Natural killer cell treated with Interleukin-12 subunit alpha and Interleukin-12 subunit beta and Interleukin-15 and Interleukin-18, amount 100 ng/mL, for 72 hours (primary cell): ENCODE data around the gene ARRDC1. TPM values are rescaled to one million over a fixed set of nuclear protein-coding genes. Genes with fewer than 3 reads are reported as not detected.
"Not testable (repeated sequence)": the region's sequence is repeated elsewhere in the genome, so short reads cannot be mapped to it uniquely, and the experiment has no call there.

Experiments
- ATAC-seq, 2 donors: fragments of 150-1000 bp; cut with Tn5 transposase in 1 of 2; sonication (Bioruptor Pico), chemical (Tn5 transposase) in 1 of 2; 2 replicates each; pipeline ENCODE4 v1.10.0; 2021
- DNase-seq: peaks from one replicate; pipeline ENCODE4 v3.0.0; 2022; ENCODE audit warnings: low spot score
- H3K27ac Mint-ChIP-seq, 2 donors: 1 replicate in 1 of 2; 2 replicates in 1 of 2; pipeline ENCODE4 v1.8.0; 2022; ENCODE audit warnings: mixed read lengths in 2 of 2, mild to moderate bottlenecking in 1 of 2, moderate library complexity in 1 of 2
- H3K27me3 Mint-ChIP-seq, 2 donors: 1 replicate in 1 of 2; 2 replicates in 1 of 2; pipeline ENCODE4 v1.8.0; 2022; ENCODE audit warnings: mixed read lengths in 2 of 2
- H3K36me3 Mint-ChIP-seq: one replicate; pipeline ENCODE4 v1.8.0; 2022; ENCODE audit warnings: mixed read lengths
- H3K4me1 Mint-ChIP-seq, 2 donors: 1 replicate in 1 of 2; 2 replicates in 1 of 2; pipeline ENCODE4 v1.8.0; 2022; ENCODE audit warnings: low read depth in 2 of 2, mixed read lengths in 2 of 2, mild to moderate bottlenecking in 1 of 2
- H3K4me3 Mint-ChIP-seq: one replicate; pipeline ENCODE4 v1.8.0; 2022; ENCODE audit warnings: mixed read lengths
- H3K9me3 Mint-ChIP-seq: 2 replicates; pipeline ENCODE4 v1.8.0; 2022; ENCODE audit warnings: mixed read lengths
- total RNA-seq, 2 donors: library from RNA; stranded (reverse); gene quantifications; one replicate each; pipeline ENCODE4 v1.2.3, GENCODE V29; 2022

Gene ARRDC1
- total RNA-seq, 2 donors from 2014 or later, result 56.6 to 64.7 TPM

- ATAC-seq (peak; percentile 98 to 99), DNase-seq (peak; percentile 94)
- H3K36me3 Mint-ChIP-seq, result peaks cover 5% of the 10 kb centered on the region
- peak within 1 kb of the TSS; percentile 94 for H3K4me3 Mint-ChIP-seq
- peaks cover 0 to 14% of the 10 kb centered on the region in 2 donors for H3K4me1 Mint-ChIP-seq
- H3K27ac Mint-ChIP-seq, result peak within 1 kb of the TSS; percentile 72 to 88
- no peaks in the 10 kb centered on the region for H3K9me3 Mint-ChIP-seq
- no peaks in the 10 kb centered on the region for H3K27me3 Mint-ChIP-seq
Observed at GRCh38 chr9:137590469-137591383, 14.8 kb upstream of the ARRDC1 start, which contains the start of gene ZMYND19. Gene ZMYND19 (minus strand): TSS chr9:137590512. CDS start chr9:137590263, 249 bp downstream.

GRCh38 chr9:137592767-137593166, 12.7 kb upstream of the ARRDC1 start:
- DNase-seq (no peak), ATAC-seq (no peak)
- Mint-ChIP-seq H3K4me1 (peaks cover 0 to 9% of the 10 kb centered on the region in 2 donors), H3K27ac (no peak overlapping the region), H3K4me3 (no peak overlapping the region), H3K27me3 (no peaks in the 10 kb centered on the region), H3K9me3 (no peaks in the 10 kb centered on the region), H3K36me3 (no peaks in the 10 kb centered on the region)

- no peaks in the 10 kb centered on the region for H3K9me3 Mint-ChIP-seq
- no peak for DNase-seq
- H3K4me1 Mint-ChIP-seq, result peaks cover 2 to 5% of the 10 kb centered on the region in 2 donors
- H3K27me3 Mint-ChIP-seq, result no peaks in the 10 kb centered on the region
- no peak for ATAC-seq
- H3K36me3 Mint-ChIP-seq, result no peaks in the 10 kb centered on the region
- no peak overlapping the region for H3K4me3 Mint-ChIP-seq
- peak overlapping the region in 1 of 2 donors; percentile 39 for H3K27ac Mint-ChIP-seq
Observed at GRCh38 chr9:137593176-137593575, 12.3 kb upstream of the ARRDC1 start.

- H3K36me3 Mint-ChIP-seq, H3K27ac Mint-ChIP-seq, H3K4me3 Mint-ChIP-seq, DNase-seq, H3K4me1 Mint-ChIP-seq, H3K9me3 Mint-ChIP-seq, ATAC-seq, H3K27me3 Mint-ChIP-seq: not testable (repeated sequence)
Observed at GRCh38 chr9:137596577-137596976, 8.9 kb upstream of the ARRDC1 start.

- Mint-ChIP-seq H3K4me3 (no peak overlapping the region), H3K36me3 (no peaks in the 10 kb centered on the region), H3K4me1 (peaks cover 0 to 15% of the 10 kb centered on the region in 2 donors), H3K27ac (no peak overlapping the region), H3K27me3 (no peaks in the 10 kb centered on the region), H3K9me3 (no peaks in the 10 kb centered on the region)
- ATAC-seq, result no peak
- DNase-seq, result no peak
Observed at GRCh38 chr9:137598943-137599342, 6.5 kb upstream of the ARRDC1 start.

- peak overlapping the region; percentile 74 for H3K4me3 Mint-ChIP-seq
- H3K9me3 Mint-ChIP-seq, result no peaks in the 10 kb centered on the region
- no peak for ATAC-seq
- no peak for DNase-seq
- peaks cover 8 to 22% of the 10 kb centered on the region in 2 donors for H3K4me1 Mint-ChIP-seq
- no peaks in the 10 kb centered on the region for H3K27me3 Mint-ChIP-seq
- no peaks in the 10 kb centered on the region for H3K36me3 Mint-ChIP-seq
- peak overlapping the region in 1 of 2 donors; percentile 8 for H3K27ac Mint-ChIP-seq
Observed at GRCh38 chr9:137602661-137603060, 2.8 kb upstream of the ARRDC1 start.

- H3K27ac Mint-ChIP-seq, result no peak overlapping the region
- no peaks in the 10 kb centered on the region for H3K36me3 Mint-ChIP-seq
Observed at GRCh38 chr9:137603879-137604278, 1.6 kb upstream of the ARRDC1 start.

GRCh38 chr9:137604345-137605086, 970 bp upstream of the ARRDC1 start:
- no peak for ATAC-seq
- no peak for DNase-seq
- H3K27me3 Mint-ChIP-seq, result no peaks in the 10 kb centered on the region
- H3K27ac Mint-ChIP-seq, result no peak overlapping the region
- H3K4me3 Mint-ChIP-seq, result no peak overlapping the region
- peaks cover 17 to 23% of the 10 kb centered on the region in 2 donors for H3K4me1 Mint-ChIP-seq
- no peaks in the 10 kb centered on the region for H3K36me3 Mint-ChIP-seq
- H3K9me3 Mint-ChIP-seq, result no peaks in the 10 kb centered on the region

More at GRCh38 chr9:137603879-137604278, 1.6 kb upstream of the ARRDC1 start:
- H3K9me3 Mint-ChIP-seq, result no peaks in the 10 kb centered on the region
- no peak for DNase-seq
- peaks cover 17 to 23% of the 10 kb centered on the region in 2 donors for H3K4me1 Mint-ChIP-seq
- no peaks in the 10 kb centered on the region for H3K27me3 Mint-ChIP-seq
- H3K4me3 Mint-ChIP-seq, result no peak overlapping the region
- ATAC-seq, result no peak

GRCh38 chr9:137606005-137606621, 627 bp downstream of the ARRDC1 start:
- ATAC-seq, result no peak
- H3K4me1 Mint-ChIP-seq, result peaks cover 17 to 23% of the 10 kb centered on the region in 2 donors
- DNase-seq, result no peak

GRCh38 chr9:137606734-137607138, 1.2 kb downstream of the ARRDC1 start:
- Mint-ChIP-seq H3K27me3 (no peaks in the 10 kb centered on the region), H3K4me3 (peak overlapping the region; percentile 79), H3K27ac (peak overlapping the region; percentile 18 to 76), H3K4me1 (peaks cover 21 to 23% of the 10 kb centered on the region in 2 donors), H3K9me3 (no peaks in the 10 kb centered on the region), H3K36me3 (no peaks in the 10 kb centered on the region)
- DNase-seq (no peak), ATAC-seq (no peak)

More at GRCh38 chr9:137606005-137606621, 627 bp downstream of the ARRDC1 start:
- Mint-ChIP-seq H3K36me3 (no peaks in the 10 kb centered on the region), H3K27me3 (no peaks in the 10 kb centered on the region), H3K9me3 (no peaks in the 10 kb centered on the region), H3K4me3 (peak overlapping the region; percentile 79), H3K27ac (peak overlapping the region; percentile 18 to 76)

GRCh38 chr9:137607141-137607857, 1.8 kb downstream of the ARRDC1 start:
- H3K4me1 Mint-ChIP-seq, result peaks cover 21 to 23% of the 10 kb centered on the region in 2 donors
- peak overlapping the region; percentile 18 to 76 for H3K27ac Mint-ChIP-seq
- H3K4me3 Mint-ChIP-seq, result peak overlapping the region; percentile 79
- H3K36me3 Mint-ChIP-seq, result no peaks in the 10 kb centered on the region
- ATAC-seq (no peak), DNase-seq (no peak)
- no peaks in the 10 kb centered on the region for H3K27me3 Mint-ChIP-seq
- H3K9me3 Mint-ChIP-seq, result no peaks in the 10 kb centered on the region

GRCh38 chr9:137610944-137611343, 5.5 kb downstream of the ARRDC1 start:
- H3K9me3 Mint-ChIP-seq, result no peaks in the 10 kb centered on the region
- ATAC-seq (no peak), DNase-seq (no peak)
- peaks cover 14 to 21% of the 10 kb centered on the region in 2 donors for H3K4me1 Mint-ChIP-seq
- no peaks in the 10 kb centered on the region for H3K36me3 Mint-ChIP-seq
- H3K27me3 Mint-ChIP-seq, result no peaks in the 10 kb centered on the region
- no peak overlapping the region for H3K27ac Mint-ChIP-seq
- H3K4me3 Mint-ChIP-seq, result no peak overlapping the region
